Thyroid gland (tissue), 4 donors: Measurements from ENCODE around the gene CABLES2. TPM values are rescaled to one million over a fixed set of nuclear protein-coding genes. Genes with fewer than 3 reads are reported as not detected.

Source experiments
- DNase-seq, 2 donors: peaks; one replicate each; pipeline ENCODE4 v3.0.0-alpha.2; 2019
- H3K27ac ChIP-seq, 3 donors: fragments of 200-600 bp; sonication (generic); 1 replicate in 2 of 3; 2 replicates in 1 of 3; pipeline ENCODE4 v1.5.1; 2016 to 2019; ENCODE audit warnings: mild to moderate bottlenecking in 1 of 3, moderate library complexity in 1 of 3
- H3K27me3 ChIP-seq: fragments of 200-600 bp; sonication (generic); one replicate; pipeline ENCODE4 v1.5.1; 2019
- H3K36me3 ChIP-seq, 2 donors: fragments of 200-600 bp; sonication (generic); one replicate each; pipeline ENCODE4 v1.5.1; 2016 to 2019
- H3K4me1 ChIP-seq, 2 donors: fragments of 200-600 bp; sonication (generic); one replicate each; pipeline ENCODE4 v1.5.1; 2017 to 2019
- H3K4me3 ChIP-seq, 3 donors: fragments of 200-600 bp; sonication (generic); replicated peaks in 1 of 3; 1 replicate in 2 of 3; 2 replicates in 1 of 3; pipeline ENCODE4 v1.5.1; 2016; ENCODE audit warnings: mild to moderate bottlenecking in 1 of 3
- H3K9me3 ChIP-seq: fragments of 200-600 bp; sonication (generic); one replicate; pipeline ENCODE4 v1.5.1; 2017
- CTCF ChIP-seq, 6 experiments: fragments of 200-600 bp in 3 of 6; fragments of 450-650 bp in 3 of 6; sonication (generic) in 3 of 6; IDR thresholded peaks; one replicate each; pipeline ENCODE4 v1.5.1; 2016 to 2019; ENCODE audit warnings: antibody characterized with exemption in 6 of 6, mild to moderate bottlenecking in 2 of 6, inconsistent platforms in 1 of 6, moderate library complexity in 1 of 6
- POLR2A ChIP-seq, 2 donors: fragments of 450-650 bp; IDR thresholded peaks; one replicate each; pipeline ENCODE4 v1.6.1; 2017; ENCODE audit warnings: antibody characterized with exemption in 2 of 2, mild to moderate bottlenecking in 2 of 2, moderate library complexity in 1 of 2
- WGBS, 2 donors: methylation state at CpG; one replicate each; pipeline ENCODE4 v1.1.5; 2017; 5-methylcytosine and 5-hydroxymethylcytosine counted together
- intact Hi-C: fragments of 100-400 bp; cut with DNase I; formaldehyde crosslinking; loops from one replicate; pipeline ENCODE4 v1.15.1; 2023
- total RNA-seq, 4 donors: library from RNA; depleted of rRNA; stranded (reverse); fragments of >200 nt; gene quantifications; one replicate each; pipeline ENCODE4 v1.2.3, GENCODE V29; 2016

CABLES2 gene
- total RNA-seq, 4 donors from 2014 or later = 5.8 to 8.5 (median 7.7) TPM

DNA sequence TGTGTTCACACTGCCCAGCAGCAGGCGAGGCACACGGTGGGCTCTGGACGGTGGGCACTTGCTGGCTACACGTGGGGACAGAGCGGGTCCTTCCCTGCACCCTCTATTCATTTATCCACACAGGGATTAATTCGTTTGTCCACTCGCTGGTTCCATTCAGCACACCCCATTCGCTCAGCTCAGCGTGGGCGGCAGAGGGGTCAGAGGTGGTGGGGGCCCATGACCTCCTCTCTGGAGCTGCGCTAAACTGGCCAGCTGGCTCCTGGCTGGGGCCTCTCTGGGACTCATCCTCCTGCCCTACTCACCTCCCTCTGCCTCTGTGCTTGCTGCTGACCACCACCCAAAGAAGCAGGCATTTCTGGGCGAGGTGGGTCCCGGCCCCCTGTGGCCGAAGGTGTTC, 41.7 kb upstream of the CABLES2 start:
- WGBS, 2 donors = 85 to 87% methylated on average over 9 to 10 of the region's 14 CpGs
- DNase-seq = no peak
- no peak overlapping the region for H3K27ac ChIP-seq
- no peaks in the 10 kb centered on the region for H3K36me3 ChIP-seq
- H3K4me3 ChIP-seq = no peak overlapping the region
- intact Hi-C loops = no loop called here
- H3K27me3 ChIP-seq = no peaks in the 10 kb centered on the region
- no peaks in the 10 kb centered on the region for H3K9me3 ChIP-seq
- H3K4me1 ChIP-seq = peaks cover 3 to 5% of the 10 kb centered on the region in 2 donors
- no peak for TF ChIP-seq CTCF (IDR thresholded peaks at IDR 0.05)
- no peak for TF ChIP-seq POLR2A (IDR thresholded peaks at IDR 0.05)

- no peaks in the 10 kb centered on the region for H3K9me3 ChIP-seq
Observed at GRCh38 chr20:62448038-62448437, 41.0 kb upstream of the CABLES2 start.

GRCh38 chr20:62446888-62447869, 40.1 kb upstream of the CABLES2 start:
- Histone ChIP-seq H3K27ac (no peak overlapping the region), H3K4me1 (peaks cover 3 to 5% of the 10 kb centered on the region in 2 donors), H3K27me3 (no peaks in the 10 kb centered on the region), H3K36me3 (no peaks in the 10 kb centered on the region), H3K9me3 (no peaks in the 10 kb centered on the region), H3K4me3 (no peak overlapping the region)
- WGBS, 2 donors = 87 to 89% methylated on average over 32 to 43 of the region's 44 CpGs
- no peak for DNase-seq
- TF ChIP-seq CTCF (IDR thresholded peaks at IDR 0.05) (no peak), POLR2A (IDR thresholded peaks at IDR 0.05) (no peak)
- intact Hi-C loops = no loop called here

More at GRCh38 chr20:62448038-62448437, 41.0 kb upstream of the CABLES2 start:
- no peak overlapping the region for H3K27ac ChIP-seq
- intact Hi-C loops = no loop called here
- DNase-seq = no peak
- no peaks in the 10 kb centered on the region for H3K36me3 ChIP-seq
- no peak for TF ChIP-seq CTCF (IDR thresholded peaks at IDR 0.05)
- TF ChIP-seq POLR2A (IDR thresholded peaks at IDR 0.05) = no peak
- WGBS, 2 donors = 75 to 86% methylated on average over 6 to 10 of the region's 10 CpGs
- H3K4me3 ChIP-seq = no peak overlapping the region
- H3K4me1 ChIP-seq = peaks cover 3 to 5% of the 10 kb centered on the region in 2 donors
- H3K27me3 ChIP-seq = no peaks in the 10 kb centered on the region

- DNase-seq = no peak
- Histone ChIP-seq H3K4me1 (peaks cover 3 to 5% of the 10 kb centered on the region in 2 donors), H3K27ac (no peak overlapping the region), H3K36me3 (no peaks in the 10 kb centered on the region), H3K4me3 (no peak overlapping the region), H3K27me3 (no peaks in the 10 kb centered on the region), H3K9me3 (no peaks in the 10 kb centered on the region)
- intact Hi-C loops = no loop called here
- TF ChIP-seq CTCF (IDR thresholded peaks at IDR 0.05) = no peak
- no peak for TF ChIP-seq POLR2A (IDR thresholded peaks at IDR 0.05)
- WGBS, 2 donors = 73 to 75% methylated on average over 2 to 12 of the region's 12 CpGs
Observed at GRCh38 chr20:62446481-62446880, 39.4 kb upstream of the CABLES2 start.
